LoVo (cell line): ENCODE data around the gene SRGAP3.

ENCODE experiments used
- DNase-seq: peaks from one replicate; pipeline ENCODE4 v3.0.0-alpha.2; 2016; ENCODE audit warnings: low spot score

The SRGAP3 gene

GRCh38 chr3:9253327-9253726, 3.9 kb upstream of the SRGAP3 start:
- no peak for DNase-seq

GRCh38 chr3:9251055-9251786, 1.8 kb upstream of the SRGAP3 start:
- DNase-seq, result no peak

- DNase-seq, result no peak
Observed at GRCh38 chr3:9250236-9250635, 790 bp upstream of the SRGAP3 start.

DNA sequence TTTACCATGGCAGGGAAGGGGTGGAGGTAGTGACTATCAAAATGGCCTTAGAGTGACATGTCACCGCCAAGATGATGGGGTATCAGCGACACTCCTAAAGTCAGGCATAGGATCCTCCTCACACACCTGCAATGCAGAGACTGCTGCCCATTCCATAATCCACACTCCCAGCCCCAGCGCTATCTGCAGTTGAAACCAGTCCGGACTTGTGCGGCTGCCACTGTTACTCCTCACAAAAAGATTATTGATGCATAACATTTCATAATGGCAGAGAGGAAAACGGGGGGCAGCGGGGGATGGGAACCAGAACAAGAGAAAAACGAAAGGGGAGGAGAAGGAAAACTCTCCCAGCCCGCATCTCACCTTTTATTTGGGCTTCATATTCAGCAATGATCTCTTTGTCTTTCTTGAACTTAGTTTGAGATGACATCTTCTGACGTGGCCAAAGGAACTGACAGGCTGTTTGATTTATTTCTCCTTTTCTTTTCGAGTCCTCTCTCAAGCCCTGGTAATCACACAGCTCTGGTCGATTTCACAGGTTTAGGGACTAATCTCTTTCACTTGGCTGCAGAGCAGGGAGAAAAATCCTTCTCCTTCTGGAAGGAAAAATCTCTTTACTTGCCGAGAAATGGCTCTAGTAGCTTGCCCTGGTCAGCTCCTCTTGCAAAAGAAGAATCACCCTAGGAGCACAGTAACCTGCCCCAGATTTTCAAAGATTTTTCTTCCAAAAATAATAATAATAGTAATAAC, 749 bp downstream of the SRGAP3 start:
- DNase-seq, result no peak

DNA sequence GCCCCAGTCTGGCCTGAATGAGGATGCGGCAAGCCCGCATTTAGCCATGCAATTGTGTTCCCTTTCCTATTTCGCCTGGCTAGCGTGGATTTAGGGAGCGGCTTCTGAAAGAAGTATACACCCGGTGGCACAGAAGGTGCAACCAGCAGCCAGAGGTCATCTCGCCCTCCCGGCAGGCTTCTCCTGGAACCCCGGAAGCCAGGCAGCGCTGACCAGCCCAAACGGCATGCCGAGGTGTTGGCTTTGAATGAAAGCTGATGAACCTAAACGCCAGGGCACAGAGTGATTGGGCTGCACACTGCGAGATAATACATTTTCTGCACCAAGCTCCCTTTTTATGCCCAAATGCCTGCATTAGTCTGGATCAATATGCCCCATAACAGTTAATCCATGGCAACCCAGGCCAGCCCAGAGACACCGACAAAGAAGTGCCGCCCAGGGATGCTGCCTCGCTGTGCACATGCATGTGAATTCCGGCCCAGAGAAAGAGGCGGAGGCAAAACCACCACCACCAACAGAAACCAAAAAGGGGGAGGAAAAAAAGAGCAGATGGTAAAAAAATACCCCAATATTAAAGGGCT, 1.4 kb downstream of the SRGAP3 start:
- DNase-seq, result no peak

DNA sequence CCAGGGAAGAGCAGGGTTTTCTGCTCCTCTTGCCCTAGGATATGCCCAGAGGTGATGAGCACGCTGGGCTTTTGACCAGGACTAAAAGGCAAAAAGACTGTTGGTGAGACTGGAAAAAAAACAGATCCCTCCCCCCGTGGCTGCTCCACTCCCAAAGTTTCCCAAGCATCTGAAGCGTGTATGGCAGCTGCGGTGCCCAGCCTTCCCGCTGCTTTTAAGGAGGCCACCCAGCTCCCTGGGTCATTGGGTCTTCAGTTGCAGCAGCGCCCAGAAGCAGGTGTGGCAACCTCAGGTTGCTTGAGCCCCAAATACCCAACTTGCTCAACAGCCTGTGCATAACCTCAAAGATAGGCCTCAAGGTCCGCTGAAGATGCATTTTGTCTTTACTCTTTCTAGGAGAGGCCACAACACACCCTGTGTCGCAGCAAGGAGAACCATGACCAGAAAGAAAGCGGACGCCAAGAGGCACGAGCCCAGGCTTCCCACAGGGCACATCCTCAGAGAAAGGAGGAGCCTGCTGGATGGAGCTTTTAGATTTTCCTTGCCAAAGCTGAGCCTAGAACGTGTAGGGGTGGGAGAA, 2.0 kb downstream of the SRGAP3 start:
- DNase-seq, result no peak

DNA sequence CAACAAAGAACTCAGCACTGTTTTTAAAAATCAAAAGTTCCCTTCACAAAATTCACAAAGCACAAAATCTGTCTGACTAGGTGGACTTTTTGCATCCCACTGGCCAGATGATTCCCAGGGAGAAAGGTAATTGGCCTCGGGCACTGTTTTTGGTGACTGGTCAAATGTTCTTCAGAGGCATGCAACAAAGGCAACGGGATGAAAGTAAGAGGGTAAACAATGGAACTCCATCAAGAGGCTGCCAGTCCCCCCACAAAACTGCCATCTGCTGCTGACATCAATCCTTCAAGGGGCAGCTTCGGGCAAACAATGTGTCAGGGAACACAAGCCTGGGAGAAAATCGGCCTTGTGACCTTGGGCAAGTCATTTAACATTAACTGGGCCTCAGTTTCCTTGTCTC, 3.3 kb downstream of the SRGAP3 start:
- no peak for DNase-seq

- no peak for DNase-seq
Observed at GRCh38 chr3:9244495-9245183, 4.8 kb downstream of the SRGAP3 start.

GRCh38 chr3:9241956-9242355, 7.5 kb downstream of the SRGAP3 start:
- no peak for DNase-seq

DNA sequence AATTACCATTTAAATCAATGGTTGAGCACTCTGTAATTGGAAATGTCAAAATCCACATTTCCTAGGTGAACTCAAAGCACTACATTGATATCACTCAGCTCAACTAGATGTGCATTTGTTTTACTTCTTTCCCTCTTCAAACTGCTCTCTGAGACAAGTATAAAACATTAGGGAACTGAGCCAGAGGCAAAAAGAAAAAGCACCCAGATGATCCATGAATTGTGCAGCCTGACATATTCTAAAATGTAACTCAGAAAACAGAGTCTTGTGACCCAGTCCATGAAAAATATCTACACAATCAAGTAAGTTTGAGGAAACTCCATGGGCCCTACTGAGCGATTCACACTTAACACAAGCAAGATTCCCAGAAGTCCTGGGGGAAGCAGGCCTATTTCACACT, 9.8 kb downstream of the SRGAP3 start:
- no peak for DNase-seq

DNA sequence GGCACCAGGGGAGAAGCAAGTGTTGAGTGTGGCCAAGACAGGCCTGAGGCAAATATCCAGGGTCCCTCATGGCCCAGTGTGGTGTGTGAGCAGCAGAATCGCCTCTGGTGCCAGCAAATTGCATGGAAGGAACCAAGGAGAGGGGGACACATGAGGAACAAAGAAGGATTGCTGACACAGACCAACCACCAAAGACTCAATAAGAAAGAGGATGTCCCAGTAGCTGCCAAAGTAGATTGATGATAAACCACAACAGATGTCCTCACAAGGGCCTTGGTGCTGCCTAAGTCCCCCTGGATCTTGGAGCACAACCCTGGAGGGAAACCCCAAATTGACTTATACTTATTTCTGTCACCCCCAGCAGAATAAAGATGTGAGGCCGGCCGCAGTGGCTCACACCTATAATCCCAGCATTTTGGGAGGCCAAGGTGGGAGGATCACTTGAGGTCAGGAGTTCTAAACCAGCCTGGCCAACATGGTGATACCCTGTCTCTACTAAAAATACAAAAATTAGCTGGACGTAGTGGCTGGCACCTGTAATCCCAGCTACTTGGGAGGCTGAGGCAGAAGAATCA, 10.6 kb downstream of the SRGAP3 start:
- DNase-seq, result no peak

- DNase-seq, result no peak
Observed at GRCh38 chr3:9238276-9238675, 11.2 kb downstream of the SRGAP3 start.

DNA sequence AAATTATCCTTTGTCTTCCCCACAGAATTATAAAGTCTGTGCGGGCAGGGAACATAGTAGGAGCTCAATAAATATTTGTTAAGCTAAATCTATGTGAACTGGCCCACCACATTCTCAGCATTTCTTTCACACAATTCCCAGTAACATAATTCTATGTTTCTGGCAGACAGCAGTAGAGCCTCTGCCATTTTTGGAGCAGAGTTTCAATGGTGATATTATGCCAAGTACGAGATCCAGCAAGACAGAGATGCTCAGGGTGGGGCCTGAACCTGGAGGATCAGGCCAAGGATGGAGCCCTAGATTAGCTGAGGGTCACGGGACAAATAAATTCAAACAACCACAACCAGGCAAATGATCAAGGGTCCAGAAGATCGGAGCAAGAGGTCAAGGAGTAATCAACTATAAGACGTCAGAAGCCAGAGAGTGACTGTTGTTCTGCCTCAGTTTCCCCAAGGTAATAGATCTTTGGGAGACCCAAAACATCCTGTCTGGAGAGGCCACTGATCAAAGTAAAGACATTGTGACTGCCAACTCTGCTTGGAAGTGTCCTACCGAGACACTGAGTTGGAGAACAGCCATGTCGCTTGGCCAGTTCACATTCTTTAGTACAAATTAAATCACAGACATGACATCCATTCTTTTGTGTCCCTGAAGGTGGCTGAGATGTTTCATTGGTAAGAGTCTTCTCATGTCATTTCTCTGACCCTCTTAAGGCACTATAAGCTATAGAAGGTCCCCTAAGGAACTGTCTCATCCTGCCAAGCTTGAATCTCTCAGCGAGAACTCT, 15.4 kb downstream of the SRGAP3 start:
- no peak for DNase-seq

DNA sequence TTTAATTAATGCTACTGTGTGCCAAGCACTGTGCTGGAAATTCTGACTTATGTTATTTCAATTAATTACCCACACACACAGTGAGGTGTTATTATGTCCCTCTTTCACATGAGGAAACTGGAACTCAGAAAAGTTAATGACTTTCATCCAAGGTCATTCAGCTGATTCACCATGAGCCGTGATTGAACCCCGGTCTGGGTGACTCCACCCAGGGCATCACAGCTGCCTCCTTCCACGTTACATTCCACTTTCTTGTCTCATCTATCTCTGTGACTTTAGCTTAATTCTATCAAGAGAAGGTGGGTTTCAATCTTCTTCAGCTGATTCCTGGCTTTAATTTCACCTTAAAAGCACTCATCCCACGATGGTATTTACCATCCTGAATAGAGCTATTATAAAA, 16.3 kb downstream of the SRGAP3 start:
- no peak for DNase-seq

GRCh38 chr3:9231937-9232336, 17.5 kb downstream of the SRGAP3 start:
- DNase-seq, result no peak

GRCh38 chr3:9231471-9231870, 18.0 kb downstream of the SRGAP3 start:
- no peak for DNase-seq

DNA sequence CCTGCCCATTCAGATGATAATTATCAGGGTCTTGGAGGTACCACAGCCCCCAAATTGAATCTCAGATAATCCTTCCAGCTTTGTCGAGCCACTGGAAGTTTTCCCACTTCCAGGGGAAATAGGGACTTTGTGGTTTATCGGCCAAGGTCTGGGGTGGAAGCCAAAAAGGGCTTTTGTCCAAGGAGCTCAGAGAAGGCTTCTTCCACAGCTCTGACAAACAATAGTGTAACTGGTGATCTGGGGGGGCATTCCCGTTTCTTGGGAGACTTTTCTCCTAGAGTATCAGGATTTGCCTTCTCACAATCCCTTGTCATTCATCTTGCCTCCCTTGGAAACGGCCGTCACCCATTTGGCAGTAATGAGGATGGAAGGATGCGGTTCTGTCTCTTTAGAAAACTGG, 18.4 kb downstream of the SRGAP3 start:
- no peak for DNase-seq

- DNase-seq, result no peak
Observed at GRCh38 chr3:9230596-9230995, 18.9 kb downstream of the SRGAP3 start.

- DNase-seq, result no peak
Observed at GRCh38 chr3:9229879-9230278, 19.6 kb downstream of the SRGAP3 start.

GRCh38 chr3:9229325-9229724, 20.1 kb downstream of the SRGAP3 start:
- no peak for DNase-seq

- no peak for DNase-seq
Observed at GRCh38 chr3:9226326-9226725, 23.1 kb downstream of the SRGAP3 start.
